Measurements from ENCODE around the gene HERC5.

HERC5 gene

GRCh38 chr4:88448889-88449288, 8.0 kb upstream of the HERC5 start:
- DNase-seq = no peak

- DNase-seq = no peak
Observed at GRCh38 chr4:88449290-88449689, 7.6 kb upstream of the HERC5 start.

- no peak for DNase-seq
Observed at GRCh38 chr4:88451205-88451604, 5.7 kb upstream of the HERC5 start.

- DNase-seq = no peak
Observed at GRCh38 chr4:88452912-88453311, 4.0 kb upstream of the HERC5 start.

- peak; percentile 16 for DNase-seq
Observed at GRCh38 chr4:88457307-88458103, 586 bp downstream of the HERC5 start.

- DNase-seq = no peak
Observed at GRCh38 chr4:88458104-88458740, 1.3 kb downstream of the HERC5 start.

GRCh38 chr4:88465653-88466192, 8.8 kb downstream of the HERC5 start:
- DNase-seq = no peak

GRCh38 chr4:88467392-88467791, 10.5 kb downstream of the HERC5 start:
- no peak for DNase-seq

GRCh38 chr4:88477229-88477860, 20.4 kb downstream of the HERC5 start:
- no peak for DNase-seq

- no peak for DNase-seq
Observed at GRCh38 chr4:88478247-88478646, 21.3 kb downstream of the HERC5 start.

GRCh38 chr4:88481537-88481936, 24.6 kb downstream of the HERC5 start:
- no peak for DNase-seq

- DNase-seq = no peak
Observed at GRCh38 chr4:88489100-88489761, 32.3 kb downstream of the HERC5 start.

- DNase-seq = no peak
Observed at GRCh38 chr4:88497859-88498409, 41.0 kb downstream of the HERC5 start.

- DNase-seq = no peak
Observed at GRCh38 chr4:88503344-88503743, 46.4 kb downstream of the HERC5 start.

- no peak for DNase-seq
Observed at GRCh38 chr4:88511236-88511635, 54.3 kb downstream of the HERC5 start.

GRCh38 chr4:88514557-88515511, 57.9 kb downstream of the HERC5 start:
- DNase-seq = no peak

- DNase-seq = no peak
Observed at GRCh38 chr4:88516746-88517145, 59.8 kb downstream of the HERC5 start.

GRCh38 chr4:88517825-88518224, 60.9 kb downstream of the HERC5 start:
- no peak for DNase-seq

GRCh38 chr4:88518911-88519310, 62.0 kb downstream of the HERC5 start:
- DNase-seq = no peak

- DNase-seq = peak; percentile 49
Observed at GRCh38 chr4:88522702-88523324, 65.9 kb downstream of the HERC5 start.

All from EL (cell line).